Kidney epithelial cell (primary cell): Measurements from ENCODE around the gene TTC39C. TPM values are rescaled to one million over a fixed set of nuclear protein-coding genes. Genes with fewer than 3 reads are reported as not detected.

Experiments used
- DNase-seq: peaks from one replicate; pipeline ENCODE4 v3.0.0-alpha.2; 2010; ENCODE audit warnings: low read depth
- H3K27me3 ChIP-seq: 2 replicates; pipeline ENCODE4 v1.6.0; 2011; ENCODE audit warnings: low read length; ENCODE audit not compliant: control insufficient read depth, insufficient read depth
- H3K36me3 ChIP-seq: 2 replicates; pipeline ENCODE4 v1.5.1; 2011; ENCODE audit warnings: low read length; ENCODE audit not compliant: control insufficient read depth, insufficient read depth
- H3K4me3 ChIP-seq: 2 replicates; pipeline ENCODE4 v1.5.1; 2011; ENCODE audit warnings: low read depth, mild to moderate bottlenecking, control low read depth, low read length
- CTCF ChIP-seq: IDR thresholded peaks from 2 replicates; pipeline ENCODE4 v1.5.1; 2011; ENCODE audit warnings: mild to moderate bottlenecking, moderate library complexity, low read length, control low read depth, inconsistent platforms; ENCODE audit not compliant: insufficient read depth, poor library complexity, severe bottlenecking
- total RNA-seq: library from RNA; depleted of rRNA; stranded (reverse); fragments of >200 nt; gene quantifications from 2 replicates; pipeline ENCODE4 v1.2.3, GENCODE V29; 2015

The TTC39C gene
- total RNA-seq, 1 donor from 2014 or later: 20.5 TPM

DNA sequence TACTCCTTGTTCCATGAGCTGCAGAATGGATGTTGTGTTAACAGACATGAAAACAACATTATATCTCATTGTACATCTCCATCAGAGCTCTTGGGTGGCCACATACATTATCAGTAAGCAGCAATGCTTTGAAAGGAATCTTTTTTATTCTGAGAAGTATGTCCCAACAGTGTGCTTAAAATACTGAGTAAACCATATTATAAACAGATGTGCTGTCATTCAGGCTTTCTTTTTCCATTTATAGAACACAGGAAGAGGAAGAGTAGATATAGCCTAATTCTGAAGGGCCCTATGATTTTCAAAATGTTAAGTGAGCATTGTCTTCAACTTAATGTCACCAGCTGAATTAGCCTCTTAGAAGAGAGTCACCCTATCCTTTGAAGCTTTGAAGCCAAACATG is 80.0 kb downstream of the TTC39C start:
- no peak for TF ChIP-seq CTCF
- H3K36me3 ChIP-seq: no peaks in the 10 kb centered on the region
- H3K27me3 ChIP-seq: no peaks in the 10 kb centered on the region
- no peak for DNase-seq
- no peak overlapping the region for H3K4me3 ChIP-seq

DNA sequence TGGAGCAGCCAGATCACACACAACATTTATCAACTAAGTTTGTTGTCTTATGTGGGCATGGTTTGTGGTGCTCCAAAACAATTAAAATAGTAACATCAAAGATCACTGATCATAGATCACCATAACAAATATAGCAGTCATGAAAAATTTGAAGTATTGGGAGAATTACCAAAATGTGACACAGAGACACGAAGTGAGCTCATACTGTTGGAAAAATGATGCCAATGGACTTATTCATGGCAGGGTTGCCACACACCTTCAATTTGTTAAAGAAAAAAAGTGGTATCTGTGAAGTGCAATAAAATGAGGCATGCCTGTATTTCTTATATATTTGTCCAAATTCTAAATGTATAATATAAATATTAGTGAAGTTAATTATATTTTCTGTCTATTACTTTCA is 81.4 kb downstream of the TTC39C start:
- H3K4me3 ChIP-seq: no peak overlapping the region
- H3K27me3 ChIP-seq: no peaks in the 10 kb centered on the region
- no peaks in the 10 kb centered on the region for H3K36me3 ChIP-seq
- no peak for DNase-seq
- no peak for TF ChIP-seq CTCF

GRCh38 chr18:24103320-24104021 is 88.9 kb downstream of the TTC39C start:
- no peaks in the 10 kb centered on the region for H3K27me3 ChIP-seq
- no peak for TF ChIP-seq CTCF

DNA sequence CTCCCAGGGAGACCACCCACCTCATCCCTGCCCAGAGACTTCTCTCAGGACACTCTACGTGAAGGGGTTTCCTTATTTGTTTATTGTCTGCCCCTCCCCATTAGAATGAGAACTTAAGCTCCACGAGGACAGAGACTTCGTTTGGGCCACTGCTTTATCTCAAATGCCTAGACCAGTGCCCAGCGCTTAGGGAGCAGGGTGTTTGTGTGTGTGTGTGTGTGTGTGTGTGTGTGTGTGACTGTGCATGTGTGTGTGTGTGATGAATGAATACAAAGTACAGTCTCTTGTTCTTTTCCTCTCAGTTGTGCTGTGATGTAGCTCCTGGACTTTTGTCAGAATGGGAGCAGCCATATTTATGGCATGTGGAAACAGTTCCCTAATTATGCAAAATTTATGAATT is 89.9 kb downstream of the TTC39C start:
- H3K36me3 ChIP-seq: no peaks in the 10 kb centered on the region
- no peak for DNase-seq
- no peak overlapping the region for H3K4me3 ChIP-seq
- TF ChIP-seq CTCF: no peak
- H3K27me3 ChIP-seq: no peaks in the 10 kb centered on the region

More at GRCh38 chr18:24103320-24104021, 88.9 kb downstream of the TTC39C start:
- Histone ChIP-seq H3K36me3 (no peaks in the 10 kb centered on the region), H3K4me3 (no peak overlapping the region)
- no peak for DNase-seq

DNA sequence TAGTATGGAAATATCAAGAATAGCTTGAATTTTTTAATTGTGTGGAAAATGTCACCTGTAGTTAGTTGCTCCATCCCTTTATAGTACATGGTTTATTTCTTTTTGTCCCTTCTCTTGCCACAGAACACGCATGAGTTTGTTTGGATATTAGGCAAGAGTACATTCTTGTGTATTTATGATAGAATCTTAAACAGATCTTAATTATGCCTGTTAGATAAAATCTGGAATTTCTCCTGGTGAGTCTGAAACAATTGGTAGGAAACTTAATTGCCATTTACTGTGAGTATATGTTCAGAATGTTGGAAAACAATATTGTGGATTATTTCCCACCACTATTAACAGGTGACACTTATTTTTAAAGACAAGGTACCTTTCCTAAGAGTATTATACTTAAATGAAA is 94.1 kb downstream of the TTC39C start:
- no peak for DNase-seq
- Histone ChIP-seq H3K27me3 (no peaks in the 10 kb centered on the region), H3K36me3 (no peaks in the 10 kb centered on the region), H3K4me3 (no peak overlapping the region)
- TF ChIP-seq CTCF: no peak

DNA sequence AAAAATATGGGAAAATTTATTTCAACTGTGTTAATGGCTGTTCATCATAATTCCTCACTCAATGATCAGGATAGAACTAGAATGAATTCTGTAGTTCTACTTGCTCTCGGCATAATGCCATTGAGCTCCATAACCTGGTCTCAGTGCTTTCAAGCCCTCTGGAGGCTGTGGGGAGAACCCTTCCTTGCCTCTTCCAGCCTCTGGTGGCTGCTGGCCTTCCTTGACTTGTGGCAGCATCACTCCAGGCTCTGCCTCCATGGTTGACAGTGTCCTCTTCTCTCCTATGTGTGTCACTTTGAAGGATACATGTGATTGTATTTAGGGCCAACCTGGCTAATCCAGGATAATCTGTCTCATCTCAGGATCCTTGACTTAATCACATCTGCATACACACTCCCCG is 97.4 kb downstream of the TTC39C start:
- Histone ChIP-seq H3K36me3 (no peaks in the 10 kb centered on the region), H3K27me3 (no peaks in the 10 kb centered on the region), H3K4me3 (no peak overlapping the region)
- no peak for TF ChIP-seq CTCF
- no peak for DNase-seq
